SK-N-SH (cell line): ENCODE data around the gene MLF2. TPM values are rescaled to one million over a fixed set of nuclear protein-coding genes. Genes with fewer than 3 reads are reported as not detected.

Source experiments
- CTCF ChIA-PET: fragments of 300-600, 350-600 bp; formaldehyde crosslinking; extraction: SDS; loops from one replicate; lab custom pipeline; 2021; lab: Yijun Ruan, JAX
- POLR2A ChIA-PET: fragments of 350-600 bp; sonication (Branson Sonifier 250); formaldehyde crosslinking; extraction: SDS; loops from one replicate; lab custom pipeline; 2020; ENCODE audit warnings: antibody characterized with exemption, inconsistent platforms; lab: Yijun Ruan, JAX
- DNase-seq: peaks from one replicate; pipeline ENCODE4 v3.0.0; 2012
- H2AFZ ChIP-seq: fragments of 200-600 bp; sonication (generic); 2 replicates; pipeline ENCODE4 v1.8.1; 2016; ENCODE audit warnings: antibody characterized with exemption, mild to moderate bottlenecking, low read depth
- H3F3A ChIP-seq: fragments of 200-600 bp; sonication (generic); replicated peaks from 2 replicates; pipeline ENCODE3; 2016; ENCODE audit warnings: antibody characterized with exemption, mild to moderate bottlenecking; ENCODE audit not compliant: insufficient read depth
- H3K27ac ChIP-seq, 2 experiments: fragments of 200-500 bp in 1 of 2; fragments of 200-600 bp in 1 of 2; sonication (Bioruptor generic) in 1 of 2; sonication (generic), shearing (Covaris generic) in 1 of 2; 2 replicates each; pipeline versions ENCODE4 v1.5.1 to v1.6.1; 2014 to 2016; ENCODE audit warnings: low read depth in 2 of 2, inconsistent platforms in 1 of 2, low read length in 1 of 2, mild to moderate bottlenecking in 1 of 2, mixed read lengths in 1 of 2
- H3K27me3 ChIP-seq: fragments of 200-600 bp; sonication (generic), shearing (Covaris generic); 2 replicates; pipeline ENCODE4 v1.6.1; 2016; ENCODE audit warnings: mixed run types; ENCODE audit not compliant: insufficient read depth
- H3K36me3 ChIP-seq, 2 experiments: fragments of 200-500 bp in 1 of 2; fragments of 200-600 bp in 1 of 2; sonication (Bioruptor generic) in 1 of 2; sonication (generic) in 1 of 2; replicated peaks in 1 of 2; 2 replicates each; pipeline versions ENCODE3 to v1.5.1; 2014 to 2016; ENCODE audit warnings: low read length in 1 of 2, mild to moderate bottlenecking in 1 of 2; ENCODE audit not compliant: insufficient read depth in 2 of 2, control insufficient read depth in 1 of 2
- H3K4me1 ChIP-seq, 2 experiments: fragments of 200-500 bp in 1 of 2; fragments of 200-600 bp in 1 of 2; sonication (Bioruptor generic) in 1 of 2; sonication (generic), shearing (Covaris generic) in 1 of 2; 2 replicates each; pipeline versions ENCODE4 v1.5.1 to v1.6.1; 2014 to 2016; ENCODE audit warnings: low read depth in 1 of 2, low read length in 1 of 2, mixed run types in 1 of 2; ENCODE audit not compliant: insufficient read depth in 2 of 2, control insufficient read depth in 1 of 2
- H3K4me2 ChIP-seq: fragments of 200-600 bp; sonication (generic), shearing (Covaris generic); 2 replicates; pipeline ENCODE4 v1.6.1; 2017; ENCODE audit warnings: mixed run types
- H3K4me3 ChIP-seq, 2 experiments: fragments of 200-500 bp in 1 of 2; fragments of 200-600 bp in 1 of 2; sonication (Bioruptor generic) in 1 of 2; sonication (generic), shearing (Covaris generic) in 1 of 2; 2 replicates each; pipeline versions ENCODE4 v1.5.1 to v1.8.1; 2014 to 2016; ENCODE audit warnings: low read depth in 2 of 2, inconsistent platforms in 1 of 2, low read length in 1 of 2, mild to moderate bottlenecking in 1 of 2, mixed read lengths in 1 of 2, moderate library complexity in 1 of 2
- H3K79me2 ChIP-seq: fragments of 200-600 bp; sonication (generic); 2 replicates; pipeline ENCODE4 v1.8.1; 2017; ENCODE audit warnings: mild to moderate bottlenecking; ENCODE audit not compliant: insufficient read depth
- H3K9ac ChIP-seq: fragments of 200-600 bp; sonication (generic); 2 replicates; pipeline ENCODE4 v1.6.1; 2017; ENCODE audit warnings: mixed run types
- H3K9me2 ChIP-seq: fragments of 200-600 bp; sonication (generic); 2 replicates; pipeline ENCODE4 v1.6.1; 2017; ENCODE audit warnings: mixed run types
- H3K9me3 ChIP-seq: fragments of 200-600 bp; sonication (generic); 2 replicates; pipeline ENCODE4 v1.6.1; 2017; ENCODE audit warnings: mixed run types, mild to moderate bottlenecking, moderate library complexity
- H4K20me1 ChIP-seq: fragments of 200-600 bp; sonication (generic); 2 replicates; pipeline ENCODE4 v1.6.1; 2017; ENCODE audit warnings: mild to moderate bottlenecking, mixed run types; ENCODE audit not compliant: insufficient read depth
- CHD2 ChIP-seq: fragments of 150-350 bp; IDR thresholded peaks from 2 replicates; pipeline ENCODE4 v1.6.1; 2018; ENCODE audit warnings: low read length; ENCODE audit not compliant: partially characterized antibody
- EP300 ChIP-seq, 2 experiments: IDR thresholded peaks; 2 replicates each; pipeline versions ENCODE4 v1.4.0 to v1.6.1; 2012; ENCODE audit warnings: borderline replicate concordance in 1 of 2, low read depth in 1 of 2, low read length in 1 of 2
- EZH2phosphoT487 ChIP-seq: fragments of 200-600 bp; sonication (generic); IDR thresholded peaks from 2 replicates; pipeline ENCODE4 v1.6.1; 2017; ENCODE audit warnings: low read depth, mixed run types, mild to moderate bottlenecking, antibody characterized with exemption, moderate library complexity, borderline replicate concordance
- FOXM1 ChIP-seq: IDR thresholded peaks from 2 replicates; pipeline ENCODE4 v1.4.0; 2012; ENCODE audit warnings: low read depth, mild to moderate bottlenecking
- GABPA ChIP-seq: IDR thresholded peaks from 2 replicates; pipeline ENCODE4 v1.4.0; 2012; ENCODE audit warnings: low read depth, mild to moderate bottlenecking
- JUND ChIP-seq: IDR thresholded peaks from 2 replicates; pipeline ENCODE4 v1.4.0; 2012
- MEF2A ChIP-seq: IDR thresholded peaks from 2 replicates; pipeline ENCODE4 v1.4.0; 2012; ENCODE audit warnings: low read depth, borderline replicate concordance
- MXI1 ChIP-seq: IDR thresholded peaks from 2 replicates; pipeline ENCODE4 v1.6.1; 2012; ENCODE audit warnings: mild to moderate bottlenecking, low read depth, low read length, improper control_type of control experiment
- RAD21 ChIP-seq: IDR thresholded peaks from 2 replicates; pipeline ENCODE4 v1.6.1; 2012; ENCODE audit warnings: mild to moderate bottlenecking, low read length
- RFX5 ChIP-seq: IDR thresholded peaks from 2 replicates; pipeline ENCODE4 v1.6.1; 2012; ENCODE audit warnings: mild to moderate bottlenecking, improper control_type of control experiment, low read length
- SIN3A ChIP-seq: IDR thresholded peaks from 2 replicates; pipeline ENCODE4 v1.6.1; 2012; ENCODE audit warnings: low read depth, mild to moderate bottlenecking, low read length, moderate library complexity, borderline replicate concordance
- SMC3 ChIP-seq: IDR thresholded peaks from 2 replicates; pipeline ENCODE4 v1.6.1; 2012; ENCODE audit warnings: low read depth, low read length, improper control_type of control experiment
- TCF12 ChIP-seq: IDR thresholded peaks from 2 replicates; pipeline ENCODE4 v1.4.0; 2012
- TEAD4 ChIP-seq: IDR thresholded peaks from 2 replicates; pipeline ENCODE4 v1.4.0; 2012; ENCODE audit warnings: mild to moderate bottlenecking, borderline replicate concordance; ENCODE audit not compliant: insufficient read depth
- WGBS: methylation state at CpG from one replicate; pipeline ENCODE4 v1.1.6; 2017; ENCODE audit warnings: low lambda C conversion rate; 5-methylcytosine and 5-hydroxymethylcytosine counted together
- polyA plus RNA-seq, 3 experiments: library from polyadenylated mRNA; depleted of rRNA; stranded (reverse); fragments of >200 nt; gene quantifications; 2 replicates each; pipeline ENCODE4 v1.2.3, GENCODE V29; 2012
- TF ChIP-seq, protein P1 (sequence below): IDR thresholded peaks from 2 replicates; pipeline ENCODE4 v1.4.0; 2012; ENCODE audit warnings: low read depth
- TF ChIP-seq, protein P2 (sequence below): fragments of 150-350 bp; IDR thresholded peaks from 2 replicates; pipeline ENCODE4 v1.6.1; 2017; ENCODE audit warnings: antibody characterized with exemption, low read length, low read depth, borderline replicate concordance
- TF ChIP-seq, protein P3 (sequence below): fragments of 150-350 bp; IDR thresholded peaks from 2 replicates; pipeline ENCODE4 v1.6.1; 2016; ENCODE audit warnings: mild to moderate bottlenecking, low read depth, low read length

Gene MLF2
- polyA plus RNA-seq, 1 of the 3 experiments (the other 2 are of a cell fraction) = 535 TPM

DNA sequence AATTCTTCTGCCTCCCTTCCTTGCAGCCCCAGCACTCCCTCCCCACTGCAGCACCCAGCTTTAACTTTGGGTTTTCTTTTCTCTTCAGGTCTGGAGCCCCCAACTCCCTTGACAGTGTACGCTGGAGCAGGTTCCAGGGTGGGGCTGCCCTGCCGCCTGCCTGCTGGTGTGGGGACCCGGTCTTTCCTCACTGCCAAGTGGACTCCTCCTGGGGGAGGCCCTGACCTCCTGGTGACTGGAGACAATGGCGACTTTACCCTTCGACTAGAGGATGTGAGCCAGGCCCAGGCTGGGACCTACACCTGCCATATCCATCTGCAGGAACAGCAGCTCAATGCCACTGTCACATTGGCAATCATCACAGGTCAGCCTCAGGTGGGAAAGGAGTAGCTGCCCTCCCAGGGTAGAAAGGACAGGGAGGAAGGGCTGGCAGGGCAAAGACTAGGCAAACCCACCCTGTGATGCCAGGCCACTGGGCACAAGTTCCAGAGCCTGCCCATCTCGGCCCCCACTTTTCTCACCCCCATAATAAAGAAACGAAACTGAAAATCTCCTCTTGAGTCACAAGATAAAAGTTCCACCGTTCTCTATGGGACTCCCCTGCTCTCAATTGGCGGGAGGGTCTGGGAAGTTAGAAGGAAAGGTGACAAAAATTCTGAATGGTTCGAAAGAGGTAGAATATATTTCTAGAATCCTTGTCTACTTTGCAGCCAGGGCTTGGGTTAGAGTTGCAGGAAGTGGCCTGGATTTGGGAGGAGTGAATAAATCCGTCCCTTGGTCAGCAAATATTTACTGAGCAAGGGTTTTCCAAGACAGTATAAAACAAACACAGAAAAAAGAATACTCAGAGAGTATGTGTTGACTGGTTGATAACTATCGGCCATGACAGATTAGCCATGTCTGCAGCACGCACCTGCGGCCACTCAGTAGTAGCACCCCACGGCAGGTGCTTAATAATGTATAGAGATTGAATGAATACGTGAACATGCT is 22.5 kb upstream of the MLF2 start:
- Histone ChIP-seq H3K4me3 (no peak overlapping the region), H3K27ac (no peak overlapping the region), H3K9ac (no peak overlapping the region), H4K20me1 (0 out of 2 replicates have a peak, but pooled peaks cover 6% of the 10 kb centered on the region), H3K79me2 (no peaks in the 10 kb centered on the region), H3K9me3 (no peaks in the 10 kb centered on the region), H2AFZ (no peak overlapping the region), H3K4me1 (peaks cover 0 to 18% of the 10 kb centered on the region in 2 experiments; a peak in 1 of 4 replicates)
- no peak for DNase-seq
- 84% methylated on average over 16 of the region's 16 CpGs for WGBS
- TF ChIP-seq TEAD4 = no peak
- no peak for TF ChIP-seq MXI1
- TF ChIP-seq CHD2 = no peak
- TF ChIP-seq, protein P1, sequence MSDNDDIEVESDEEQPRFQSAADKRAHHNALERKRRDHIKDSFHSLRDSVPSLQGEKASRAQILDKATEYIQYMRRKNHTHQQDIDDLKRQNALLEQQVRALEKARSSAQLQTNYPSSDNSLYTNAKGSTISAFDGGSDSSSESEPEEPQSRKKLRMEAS = no peak
- no peak for TF ChIP-seq GABPA
- no peak for TF ChIP-seq EP300 (IDR thresholded peaks at IDR 0.05; ENCODE audit: borderline replicate concordance in 1 of 2, low read depth in 1 of 2, low read length in 1 of 2)
- no peak for TF ChIP-seq TCF12
- TF ChIP-seq, protein P2, sequence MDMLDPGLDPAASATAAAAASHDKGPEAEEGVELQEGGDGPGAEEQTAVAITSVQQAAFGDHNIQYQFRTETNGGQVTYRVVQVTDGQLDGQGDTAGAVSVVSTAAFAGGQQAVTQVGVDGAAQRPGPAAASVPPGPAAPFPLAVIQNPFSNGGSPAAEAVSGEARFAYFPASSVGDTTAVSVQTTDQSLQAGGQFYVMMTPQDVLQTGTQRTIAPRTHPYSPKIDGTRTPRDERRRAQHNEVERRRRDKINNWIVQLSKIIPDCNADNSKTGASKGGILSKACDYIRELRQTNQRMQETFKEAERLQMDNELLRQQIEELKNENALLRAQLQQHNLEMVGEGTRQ = no peak
- no peak for TF ChIP-seq RFX5
- no peak for TF ChIP-seq JUND
- TF ChIP-seq EZH2phosphoT487 = no peak
- no peak for TF ChIP-seq FOXM1
- TF ChIP-seq, all 33 proteins: peak for 0
- CTCF ChIA-PET = interaction anchor here (1.7 to 15.2 kb wide), 3 partner anchors 8 to 50 kb away, joined by 8 to 343 read pairs (median 91); partner anchors contain the start of genes MLF2 and PTMS
- no peaks in the 10 kb centered on the region for H3K9me2 ChIP-seq
- no peak overlapping the region for H3K4me2 ChIP-seq
- peaks cover 16% of the 10 kb centered on the region for H3F3A ChIP-seq
- H3K36me3 ChIP-seq = peaks cover 17 to 18% of the 10 kb centered on the region in 2 experiments
- POLR2A ChIA-PET = interaction anchor here (3.5 kb wide), 1 partner anchor 8 kb away, joined by 31 read pairs; the partner anchor contains the start of gene PTMS
- H3K27me3 ChIP-seq = no peaks in the 10 kb centered on the region

DNA sequence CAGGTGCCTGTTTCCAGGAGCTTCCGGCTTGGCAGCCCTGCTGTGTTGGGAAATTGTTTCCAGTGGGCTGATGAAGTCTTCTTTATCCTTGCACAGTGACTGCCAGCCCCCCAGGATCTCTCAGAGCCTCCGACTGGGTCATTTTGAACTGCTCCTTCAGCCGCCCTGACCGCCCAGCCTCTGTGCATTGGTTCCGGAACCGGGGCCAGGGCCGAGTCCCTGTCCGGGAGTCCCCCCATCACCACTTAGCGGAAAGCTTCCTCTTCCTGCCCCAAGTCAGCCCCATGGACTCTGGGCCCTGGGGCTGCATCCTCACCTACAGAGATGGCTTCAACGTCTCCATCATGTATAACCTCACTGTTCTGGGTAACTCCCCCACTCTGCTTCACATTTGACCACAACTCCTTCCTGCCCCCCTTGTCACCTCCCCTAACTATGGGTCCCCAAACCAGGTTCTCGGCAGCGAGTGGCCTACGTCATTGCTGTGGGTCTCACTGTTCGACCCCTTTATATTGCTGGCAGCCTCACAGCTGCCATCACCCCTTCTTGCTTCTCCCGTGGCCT is 21.6 kb upstream of the MLF2 start:
- Histone ChIP-seq H3K4me3 (no peak overlapping the region), H3K9ac (no peak overlapping the region), H3K27ac (no peak overlapping the region), H2AFZ (no peak overlapping the region), H3K27me3 (no peaks in the 10 kb centered on the region), H3K36me3 (peaks cover 20% of the 10 kb centered on the region in 2 experiments), H3K4me2 (no peak overlapping the region), H3F3A (peaks cover 15% of the 10 kb centered on the region), H3K4me1 (peaks cover 0 to 22% of the 10 kb centered on the region in 2 experiments; a peak in 1 of 4 replicates), H3K79me2 (peaks cover 9% of the 10 kb centered on the region), H3K9me2 (no peaks in the 10 kb centered on the region), H4K20me1 (peaks cover 12% of the 10 kb centered on the region), H3K9me3 (no peaks in the 10 kb centered on the region)
- no peak for DNase-seq
- ChIA-PET POLR2A (no interaction called here), CTCF (interaction anchor here (1.0 to 15.2 kb wide), 4 partner anchors 7 to 51 kb away, joined by 3 to 343 read pairs (median 50); partner anchors contain the start of genes MLF2 and PTMS)
- WGBS = 98% methylated on average over 13 of the region's 15 CpGs
- TF ChIP-seq GABPA = no peak
- no peak for TF ChIP-seq SIN3A
- TF ChIP-seq SMC3 = no peak
- no peak for TF ChIP-seq JUND
- TF ChIP-seq, protein P3, sequence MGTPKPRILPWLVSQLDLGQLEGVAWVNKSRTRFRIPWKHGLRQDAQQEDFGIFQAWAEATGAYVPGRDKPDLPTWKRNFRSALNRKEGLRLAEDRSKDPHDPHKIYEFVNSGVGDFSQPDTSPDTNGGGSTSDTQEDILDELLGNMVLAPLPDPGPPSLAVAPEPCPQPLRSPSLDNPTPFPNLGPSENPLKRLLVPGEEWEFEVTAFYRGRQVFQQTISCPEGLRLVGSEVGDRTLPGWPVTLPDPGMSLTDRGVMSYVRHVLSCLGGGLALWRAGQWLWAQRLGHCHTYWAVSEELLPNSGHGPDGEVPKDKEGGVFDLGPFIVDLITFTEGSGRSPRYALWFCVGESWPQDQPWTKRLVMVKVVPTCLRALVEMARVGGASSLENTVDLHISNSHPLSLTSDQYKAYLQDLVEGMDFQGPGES = no peak
- TF ChIP-seq, protein P2 = no peak
- TF ChIP-seq MEF2A = no peak
- no peak for TF ChIP-seq EP300 (IDR thresholded peaks at IDR 0.05; ENCODE audit: borderline replicate concordance in 1 of 2, low read depth in 1 of 2, low read length in 1 of 2)
- no peak for TF ChIP-seq RAD21
